Measurements from ENCODE around the gene PLS1.

Gene PLS1

DNA sequence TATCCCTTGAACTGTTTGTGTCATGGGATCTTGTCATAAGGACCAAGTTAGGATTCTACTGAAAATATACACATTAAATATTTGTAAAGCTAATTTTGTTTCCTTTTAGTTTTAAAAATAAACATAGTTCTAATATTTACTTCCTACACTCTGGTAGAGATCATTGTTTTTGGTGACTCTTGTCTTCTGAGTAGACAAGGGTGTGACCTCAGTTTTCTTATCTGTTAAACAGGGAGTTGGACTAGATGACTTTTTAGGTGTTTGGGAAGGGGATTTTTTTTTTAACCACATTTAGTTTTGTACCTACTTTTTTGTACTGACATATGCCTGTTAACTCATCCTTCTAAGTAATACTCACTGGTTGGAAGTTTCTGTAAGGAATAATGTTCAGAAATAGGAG, 30.8 kb downstream of the PLS1 start:
- TF ChIP-seq, protein P1, sequence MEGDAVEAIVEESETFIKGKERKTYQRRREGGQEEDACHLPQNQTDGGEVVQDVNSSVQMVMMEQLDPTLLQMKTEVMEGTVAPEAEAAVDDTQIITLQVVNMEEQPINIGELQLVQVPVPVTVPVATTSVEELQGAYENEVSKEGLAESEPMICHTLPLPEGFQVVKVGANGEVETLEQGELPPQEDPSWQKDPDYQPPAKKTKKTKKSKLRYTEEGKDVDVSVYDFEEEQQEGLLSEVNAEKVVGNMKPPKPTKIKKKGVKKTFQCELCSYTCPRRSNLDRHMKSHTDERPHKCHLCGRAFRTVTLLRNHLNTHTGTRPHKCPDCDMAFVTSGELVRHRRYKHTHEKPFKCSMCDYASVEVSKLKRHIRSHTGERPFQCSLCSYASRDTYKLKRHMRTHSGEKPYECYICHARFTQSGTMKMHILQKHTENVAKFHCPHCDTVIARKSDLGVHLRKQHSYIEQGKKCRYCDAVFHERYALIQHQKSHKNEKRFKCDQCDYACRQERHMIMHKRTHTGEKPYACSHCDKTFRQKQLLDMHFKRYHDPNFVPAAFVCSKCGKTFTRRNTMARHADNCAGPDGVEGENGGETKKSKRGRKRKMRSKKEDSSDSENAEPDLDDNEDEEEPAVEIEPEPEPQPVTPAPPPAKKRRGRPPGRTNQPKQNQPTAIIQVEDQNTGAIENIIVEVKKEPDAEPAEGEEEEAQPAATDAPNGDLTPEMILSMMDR (conservative IDR thresholded peaks at IDR 0.05; ENCODE audit: low read length), result no peak
- DNase-seq (ENCODE audit: low read depth), result no peak
- no peak overlapping the region for H3K4me3 ChIP-seq (ENCODE audit: low read length)

DNA sequence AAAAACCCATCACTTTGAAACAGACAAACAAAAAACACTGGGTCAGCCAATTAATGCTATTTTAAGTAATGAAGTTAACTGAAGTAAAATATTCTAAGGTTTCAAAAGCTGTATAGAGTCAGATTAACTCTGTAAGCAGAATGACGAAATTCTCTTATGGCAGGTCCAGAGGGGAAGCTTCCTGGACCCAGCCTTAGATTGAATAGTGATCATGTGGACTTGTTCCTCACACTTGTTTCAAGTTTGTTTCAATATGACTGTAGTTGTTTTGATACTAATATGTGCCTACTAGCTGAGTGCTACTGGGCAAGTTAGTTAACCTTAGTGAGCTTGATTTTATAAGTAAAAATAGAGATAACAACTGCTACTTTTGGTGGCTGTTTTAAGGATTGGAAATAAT, 32.6 kb downstream of the PLS1 start:
- DNase-seq (ENCODE audit: low read depth), result no peak
- TF ChIP-seq, protein P1 (conservative IDR thresholded peaks at IDR 0.05; ENCODE audit: low read length), result no peak
- no peak overlapping the region for H3K4me3 ChIP-seq (ENCODE audit: low read length)

DNA sequence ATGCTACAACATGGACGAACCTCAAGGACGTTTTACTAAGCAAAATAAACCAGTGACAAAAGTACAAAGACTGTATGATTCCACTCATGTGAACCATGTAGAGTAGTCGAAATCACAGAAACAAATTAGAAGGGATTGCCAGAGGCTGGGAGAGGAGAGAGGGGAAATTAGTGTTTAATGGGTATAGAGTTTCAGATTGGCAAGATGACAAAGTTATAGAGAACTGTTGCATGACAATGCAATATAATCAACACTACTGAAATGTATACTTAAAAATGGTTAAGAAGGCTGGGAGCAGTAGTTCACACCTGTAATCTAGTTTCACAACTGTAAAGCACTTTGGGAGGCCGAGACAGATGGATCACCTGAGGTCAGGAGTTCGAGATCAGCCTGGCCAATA, 36.9 kb downstream of the PLS1 start:
- no peak for DNase-seq (ENCODE audit: low read depth)
- H3K4me3 ChIP-seq (ENCODE audit: low read length), result no peak overlapping the region
- TF ChIP-seq, protein P1 (conservative IDR thresholded peaks at IDR 0.05; ENCODE audit: low read length), result no peak

DNA sequence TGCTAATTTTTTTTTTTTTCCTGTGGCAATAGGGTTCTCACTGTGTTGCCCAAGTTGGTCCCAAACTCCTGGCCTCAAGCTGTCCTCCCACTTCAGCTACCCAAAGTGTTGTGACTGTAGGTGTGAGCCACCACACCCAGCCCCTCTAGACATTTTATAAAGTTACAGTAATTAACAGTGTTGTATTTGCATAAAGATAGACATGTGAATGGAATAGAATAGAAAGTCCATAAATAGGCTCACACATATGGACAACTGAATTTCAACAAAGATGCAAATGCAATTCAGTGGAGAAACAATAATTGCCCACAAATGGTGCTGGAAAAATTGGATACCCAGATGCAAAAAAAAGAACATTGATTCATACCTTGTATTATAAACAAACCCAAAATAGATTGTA, 39.9 kb downstream of the PLS1 start:
- no peak for DNase-seq (ENCODE audit: low read depth)
- no peak overlapping the region for H3K4me3 ChIP-seq (ENCODE audit: low read length)
- TF ChIP-seq, protein P1 (conservative IDR thresholded peaks at IDR 0.05; ENCODE audit: low read length), result no peak

DNA sequence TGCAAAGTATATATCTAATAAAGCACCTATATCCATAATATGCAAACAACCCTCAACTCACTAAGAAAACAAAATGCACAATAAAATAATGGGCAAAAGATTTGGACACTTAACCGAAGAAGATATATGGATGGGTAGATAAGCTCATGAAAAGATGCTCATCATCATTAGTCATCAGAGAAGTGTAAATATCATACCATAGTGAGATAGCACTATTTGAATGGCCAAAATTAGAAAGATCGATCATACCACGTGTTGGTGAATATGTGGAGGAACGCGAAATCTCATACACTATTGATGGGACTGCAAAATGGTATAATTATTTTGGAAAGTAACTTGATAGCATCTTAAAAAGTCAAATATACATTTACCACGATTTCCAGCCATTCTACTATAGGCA, 40.5 kb downstream of the PLS1 start:
- DNase-seq (ENCODE audit: low read depth), result no peak
- H3K4me3 ChIP-seq (ENCODE audit: low read length), result no peak overlapping the region
- TF ChIP-seq, protein P1 (conservative IDR thresholded peaks at IDR 0.05; ENCODE audit: low read length), result no peak

DNA sequence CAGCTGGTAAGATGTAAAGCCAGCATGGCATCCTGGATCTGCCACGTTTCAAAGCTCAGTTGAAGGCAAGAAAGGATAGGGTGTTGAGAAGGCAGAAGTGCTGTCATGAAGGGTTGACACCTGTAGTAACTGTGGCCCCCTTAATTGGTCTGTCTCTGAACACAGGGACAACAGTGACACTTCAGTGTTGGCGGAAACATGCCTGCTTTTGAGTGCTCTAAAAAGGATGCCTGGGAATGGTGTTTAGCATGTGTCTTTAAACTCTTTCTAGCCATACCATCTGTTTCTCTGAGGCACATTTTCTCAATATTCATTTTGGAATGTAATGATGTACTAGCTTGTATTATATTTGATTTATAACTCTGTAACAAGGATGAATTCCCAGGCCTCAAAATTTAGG, 42.1 kb downstream of the PLS1 start:
- TF ChIP-seq, protein P1 (conservative IDR thresholded peaks at IDR 0.05; ENCODE audit: low read length), result no peak
- no peak overlapping the region for H3K4me3 ChIP-seq (ENCODE audit: low read length)
- no peak for DNase-seq (ENCODE audit: low read depth)

DNA sequence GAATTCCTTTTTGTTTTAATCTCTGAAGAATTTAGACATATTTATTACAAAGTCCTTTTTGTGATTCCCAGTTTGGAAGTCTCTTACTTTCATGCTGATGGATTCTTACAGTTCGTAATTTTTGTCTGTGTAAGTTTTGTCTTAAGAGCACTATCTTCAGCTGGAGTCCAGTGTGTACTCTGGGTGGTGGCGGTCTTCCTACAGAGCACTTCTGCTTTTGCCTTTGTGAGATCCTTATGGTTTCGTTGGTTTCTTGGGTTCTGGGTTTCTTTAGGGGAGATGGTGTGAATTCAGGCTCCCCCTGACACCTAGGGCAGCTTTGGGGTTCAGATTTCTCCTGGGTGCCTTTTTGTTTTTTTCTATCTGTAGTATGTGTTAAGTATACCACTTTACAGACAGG, 45.3 kb downstream of the PLS1 start:
- TF ChIP-seq, protein P1 (conservative IDR thresholded peaks at IDR 0.05; ENCODE audit: low read length), result no peak
- no peak overlapping the region for H3K4me3 ChIP-seq (ENCODE audit: low read length)
- DNase-seq (ENCODE audit: low read depth), result no peak
